ENCODE measurements around the gene ADAM22. TPM values are rescaled to one million over a fixed set of nuclear protein-coding genes. Genes with fewer than 3 reads are reported as not detected.

The ADAM22 gene
- total and polyA plus RNA-seq, 10 of the 15 experiments (the other 5 are each of a cell fraction or from before 2014, with no cell fraction given) = 1.4 to 24.5 (median 7.6) TPM

DNA sequence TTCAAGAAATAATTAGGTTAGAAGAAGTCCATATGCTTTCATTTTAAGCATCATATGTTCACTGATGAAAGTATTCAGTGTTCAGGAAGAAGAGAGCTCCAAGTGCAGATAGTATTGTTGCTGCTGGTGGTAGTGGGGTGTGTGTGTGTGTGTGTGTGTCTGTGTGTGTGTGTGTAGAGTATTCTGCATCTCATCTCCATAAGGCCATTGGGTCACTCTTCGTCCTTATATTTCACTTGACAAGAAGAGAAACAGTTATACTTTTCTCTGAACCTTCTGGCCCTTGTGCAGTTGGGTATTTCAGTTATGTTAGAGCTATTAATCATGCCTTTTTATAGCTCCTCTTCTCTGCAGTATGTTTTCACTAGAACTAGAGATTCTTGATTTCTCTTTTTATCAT, 26.2 kb downstream of the ADAM22 start:
- ChIA-PET CTCF (interaction anchor here (0.7 to 0.8 kb wide), 3 partner anchors 8 to 141 kb away, joined by 4 read pairs; no protein-coding TSS in a partner anchor), POLR2A (no interaction called here), RAD21 (ENCODE audit: unreplicated experiment) (interaction anchor here (0.5 to 2.4 kb wide), 6 partner anchors 16 to 259 kb away, joined by 3 to 9 read pairs (median 3); partner anchors contain the start of gene ADAM22), SMC1A (ENCODE audit: uncharacterized antibody, unreplicated experiment) (interaction anchor here (1.0 to 3.4 kb wide), 10 partner anchors 14 to 127 kb away, joined by 3 to 11 read pairs (median 6); no protein-coding TSS in a partner anchor)
- 89% methylated on average over 1 of the region's 1 CpG for WGBS (ENCODE audit: insufficient coverage, insufficient replicate concordance, low lambda C conversion rate, missing lambda C conversion rate)
- in situ Hi-C loops (cut with MboI) = no loop called here
- Histone ChIP-seq H4K20me1 (ENCODE audit: control insufficient read depth, insufficient read depth) (no peaks in the 10 kb centered on the region), H3K4me1 (ENCODE audit: control insufficient read depth, insufficient read depth, low read length) (no peaks in the 10 kb centered on the region), H3K79me2 (ENCODE audit: control insufficient read depth, insufficient read depth, low read length) (no peaks in the 10 kb centered on the region), H3K9ac (ENCODE audit: control insufficient read depth, insufficient read depth, low read length) (no peak overlapping the region), H3K4me2 (ENCODE audit: control insufficient read depth, insufficient read depth) (no peak overlapping the region), H3K27me3 (replicated peaks in 1 of 2; ENCODE audit: control insufficient read depth in 2 of 2, insufficient read depth in 2 of 2, low read length in 1 of 2) (no peaks in the 10 kb centered on the region), H3K4me3 (no peak overlapping the region), H3K36me3 (ENCODE audit: control insufficient read depth in 2 of 2, insufficient read depth in 2 of 2, low read length in 1 of 2) (no peaks in the 10 kb centered on the region; a peak in 1 of 4 replicates), H3K9me3 (replicated peaks; ENCODE audit: control insufficient read depth, insufficient read depth, low read length) (no peaks in the 10 kb centered on the region; the same call in 1 of the 3 replicates), H3K27ac (ENCODE audit: control insufficient read depth, insufficient read depth) (no peak overlapping the region), H2AFZ (ENCODE audit: control insufficient read depth, low read depth, low read length) (no peak overlapping the region)
- intact Hi-C loops (cut with micrococcal nuclease; ENCODE audit: unreplicated experiment) = no loop called here
- BruUV-seq (replicated peaks) = no TSS peak
- FAIRE-seq = no peak
- no peak for TF ChIP-seq NFXL1 (IDR thresholded peaks at IDR 0.05; ENCODE audit: borderline replicate concordance)
- TF ChIP-seq, protein P1, sequence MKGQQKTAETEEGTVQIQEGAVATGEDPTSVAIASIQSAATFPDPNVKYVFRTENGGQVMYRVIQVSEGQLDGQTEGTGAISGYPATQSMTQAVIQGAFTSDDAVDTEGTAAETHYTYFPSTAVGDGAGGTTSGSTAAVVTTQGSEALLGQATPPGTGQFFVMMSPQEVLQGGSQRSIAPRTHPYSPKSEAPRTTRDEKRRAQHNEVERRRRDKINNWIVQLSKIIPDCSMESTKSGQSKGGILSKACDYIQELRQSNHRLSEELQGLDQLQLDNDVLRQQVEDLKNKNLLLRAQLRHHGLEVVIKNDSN (IDR thresholded peaks at IDR 0.05; ENCODE audit: borderline replicate concordance, extremely low read length, insufficient read depth, low read depth, low read length) = no peak
- no peak for TF ChIP-seq NFIC (IDR thresholded peaks at IDR 0.05; ENCODE audit: low read depth, low read length)
- TF ChIP-seq ZBED1 (IDR thresholded peaks at IDR 0.05; ENCODE audit: borderline replicate concordance) = no peak
- TF ChIP-seq YY1 (IDR thresholded peaks at IDR 0.05; ENCODE audit: low read depth, low read length) = no peak
- TF ChIP-seq ATF7 (IDR thresholded peaks at IDR 0.05; ENCODE audit: low read depth) = no peak
- no peak for TF ChIP-seq STAT1 (conservative IDR thresholded peaks at IDR 0.05)
- no peak for TF ChIP-seq BRCA1 (IDR thresholded peaks at IDR 0.05; ENCODE audit: low read depth, low read length)
- TF ChIP-seq, protein P2, sequence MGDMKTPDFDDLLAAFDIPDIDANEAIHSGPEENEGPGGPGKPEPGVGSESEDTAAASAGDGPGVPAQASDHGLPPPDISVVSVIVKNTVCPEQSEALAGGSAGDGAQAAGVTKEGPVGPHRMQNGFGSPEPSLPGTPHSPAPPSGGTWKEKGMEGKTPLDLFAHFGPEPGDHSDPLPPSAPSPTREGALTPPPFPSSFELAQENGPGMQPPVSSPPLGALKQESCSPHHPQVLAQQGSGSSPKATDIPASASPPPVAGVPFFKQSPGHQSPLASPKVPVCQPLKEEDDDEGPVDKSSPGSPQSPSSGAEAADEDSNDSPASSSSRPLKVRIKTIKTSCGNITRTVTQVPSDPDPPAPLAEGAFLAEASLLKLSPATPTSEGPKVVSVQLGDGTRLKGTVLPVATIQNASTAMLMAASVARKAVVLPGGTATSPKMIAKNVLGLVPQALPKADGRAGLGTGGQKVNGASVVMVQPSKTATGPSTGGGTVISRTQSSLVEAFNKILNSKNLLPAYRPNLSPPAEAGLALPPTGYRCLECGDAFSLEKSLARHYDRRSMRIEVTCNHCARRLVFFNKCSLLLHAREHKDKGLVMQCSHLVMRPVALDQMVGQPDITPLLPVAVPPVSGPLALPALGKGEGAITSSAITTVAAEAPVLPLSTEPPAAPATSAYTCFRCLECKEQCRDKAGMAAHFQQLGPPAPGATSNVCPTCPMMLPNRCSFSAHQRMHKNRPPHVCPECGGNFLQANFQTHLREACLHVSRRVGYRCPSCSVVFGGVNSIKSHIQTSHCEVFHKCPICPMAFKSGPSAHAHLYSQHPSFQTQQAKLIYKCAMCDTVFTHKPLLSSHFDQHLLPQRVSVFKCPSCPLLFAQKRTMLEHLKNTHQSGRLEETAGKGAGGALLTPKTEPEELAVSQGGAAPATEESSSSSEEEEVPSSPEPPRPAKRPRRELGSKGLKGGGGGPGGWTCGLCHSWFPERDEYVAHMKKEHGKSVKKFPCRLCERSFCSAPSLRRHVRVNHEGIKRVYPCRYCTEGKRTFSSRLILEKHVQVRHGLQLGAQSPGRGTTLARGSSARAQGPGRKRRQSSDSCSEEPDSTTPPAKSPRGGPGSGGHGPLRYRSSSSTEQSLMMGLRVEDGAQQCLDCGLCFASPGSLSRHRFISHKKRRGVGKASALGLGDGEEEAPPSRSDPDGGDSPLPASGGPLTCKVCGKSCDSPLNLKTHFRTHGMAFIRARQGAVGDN (IDR thresholded peaks at IDR 0.05) = no peak
- TF ChIP-seq MXI1 (IDR thresholded peaks at IDR 0.05; ENCODE audit: low read depth, low read length) = no peak
- TF ChIP-seq GATAD2B (conservative IDR thresholded peaks at IDR 0.05; ENCODE audit: low read depth) = no peak
- no peak for TF ChIP-seq NR2F1 (conservative IDR thresholded peaks at IDR 0.05)
- TF ChIP-seq TCF7 (IDR thresholded peaks at IDR 0.05; ENCODE audit: borderline replicate concordance) = no peak
- TF ChIP-seq RAD21 (IDR thresholded peaks at IDR 0.05; ENCODE audit: insufficient read depth, low read depth, low read length) = no peak
- no peak for ATAC-seq
- DNase-seq (ENCODE audit: low read depth, low spot score) = no peak

Data from GM12878 (cell line).